NCI-H2171 treated with DMSO at 0.1 percent for 48 hours (cell line): ENCODE data around the gene YIPF7.

ENCODE experiments used
- DNase-seq: peaks from one replicate; lab custom pipeline; 2025; lab: John Stamatoyannopoulos, UW

Gene YIPF7

GRCh38 chr4:44623676-44624075, 27.7 kb downstream of the YIPF7 start:
- DNase-seq, result no peak

DNA sequence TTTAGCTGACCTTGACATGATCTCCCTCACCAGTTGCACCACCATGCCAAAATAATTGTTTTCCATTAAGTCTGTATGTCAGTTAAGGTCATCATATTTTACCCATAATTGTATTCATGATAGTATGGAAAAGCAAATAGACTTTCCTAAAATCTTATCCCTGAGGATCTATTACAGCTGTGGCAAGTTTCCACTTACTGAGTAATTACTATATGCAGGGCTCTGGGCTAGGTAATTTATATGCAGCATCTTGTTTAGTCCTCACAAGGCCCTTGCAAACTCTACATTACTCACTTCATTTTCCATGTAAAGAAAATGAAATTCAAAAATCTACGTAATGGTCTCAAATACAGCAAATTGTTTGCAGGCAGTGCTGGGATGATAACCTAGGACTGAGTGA, 34.8 kb downstream of the YIPF7 start:
- DNase-seq, result no peak

DNA sequence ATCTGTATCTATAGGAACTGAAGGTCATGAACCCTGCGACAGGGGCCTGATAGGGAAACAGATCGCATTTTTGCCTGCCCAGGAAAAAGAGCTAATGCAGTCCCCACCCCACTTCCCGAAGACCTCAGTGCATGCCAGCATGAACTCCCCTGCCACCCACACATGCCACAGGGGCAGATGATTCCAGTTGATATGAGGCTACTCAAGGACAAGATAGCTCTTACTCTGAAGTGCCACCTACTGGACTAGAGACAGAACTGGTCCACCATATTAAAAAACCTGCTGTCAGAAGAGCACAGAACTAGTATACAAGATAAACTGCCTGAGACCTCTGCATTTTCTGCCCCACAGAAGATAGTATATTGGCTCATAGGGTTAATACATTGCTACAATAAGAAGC, 68.0 kb downstream of the YIPF7 start:
- DNase-seq, result no peak

DNA sequence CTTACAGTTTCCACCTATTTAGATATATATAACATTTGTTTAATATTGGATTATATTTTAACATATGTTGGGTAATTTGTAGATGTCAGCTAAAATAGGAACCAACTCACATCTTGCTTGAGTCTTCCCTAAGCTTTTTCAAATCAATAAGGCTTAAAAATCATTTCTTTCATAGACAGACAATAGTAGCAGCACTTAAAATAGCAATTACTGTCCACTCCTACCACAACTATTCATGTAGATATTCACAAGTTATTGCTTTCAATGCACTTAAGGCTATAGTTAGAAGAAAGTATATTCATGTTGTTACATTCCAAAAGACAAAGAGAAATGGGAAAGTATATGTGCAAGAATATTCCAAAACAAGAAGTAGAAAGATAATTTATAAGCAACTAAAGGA, 71.2 kb downstream of the YIPF7 start:
- no peak for DNase-seq

GRCh38 chr4:44578954-44579353, 72.5 kb downstream of the YIPF7 start:
- no peak for DNase-seq
